Inflammatory macrophage (primary cell): ENCODE results near the gene OPA1.
"Not testable (repeated sequence)": the region's sequence is repeated elsewhere in the genome, so short reads cannot be mapped to it uniquely, and the experiment has no call there.

Experiments
- DNase-seq, 2 donors: peaks; one replicate each; pipeline ENCODE4 v3.0.0-alpha.2; 2020 to 2022

OPA1 gene

GRCh38 chr3:193589616-193590015 is 3.4 kb upstream of the OPA1 start:
- DNase-seq: no peak

GRCh38 chr3:193590088-193590856 is 2.7 kb upstream of the OPA1 start:
- DNase-seq: peak; percentile 46 to 55

GRCh38 chr3:193593668-193594030 is 641 bp downstream of the OPA1 start:
- DNase-seq: no peak

GRCh38 chr3:193594946-193595689 is 2.1 kb downstream of the OPA1 start:
- no peak for DNase-seq

- DNase-seq: no peak
These were observed 3.0 kb downstream of the OPA1 start for GRCh38 chr3:193595939-193596487.

- DNase-seq: no peak
These were observed 5.2 kb downstream of the OPA1 start for GRCh38 chr3:193598202-193598601.

GRCh38 chr3:193599393-193599792 is 6.4 kb downstream of the OPA1 start:
- no peak for DNase-seq

GRCh38 chr3:193605876-193606275 is 12.9 kb downstream of the OPA1 start:
- peak; percentile 76 for DNase-seq

GRCh38 chr3:193606892-193607291 is 13.9 kb downstream of the OPA1 start:
- not testable (repeated sequence) for DNase-seq

GRCh38 chr3:193610516-193610915 is 17.5 kb downstream of the OPA1 start:
- DNase-seq: not testable (repeated sequence)

GRCh38 chr3:193614430-193614829 is 21.4 kb downstream of the OPA1 start:
- DNase-seq: no peak

- no peak for DNase-seq
These were observed 24.6 kb downstream of the OPA1 start for GRCh38 chr3:193617628-193618027.

- DNase-seq: no peak
These were observed 27.0 kb downstream of the OPA1 start for GRCh38 chr3:193620057-193620456.

- DNase-seq: no peak
These were observed 27.6 kb downstream of the OPA1 start for GRCh38 chr3:193620650-193621049.

GRCh38 chr3:193621127-193621526 is 28.1 kb downstream of the OPA1 start:
- no peak for DNase-seq

- DNase-seq: no peak
These were observed 37.0 kb downstream of the OPA1 start for GRCh38 chr3:193630005-193630404.

GRCh38 chr3:193637831-193638230 is 44.8 kb downstream of the OPA1 start:
- DNase-seq: no peak

GRCh38 chr3:193638833-193639232 is 45.8 kb downstream of the OPA1 start:
- DNase-seq: no peak

- DNase-seq: peak; percentile 73
These were observed 47.2 kb downstream of the OPA1 start for GRCh38 chr3:193640165-193640715.

- DNase-seq: no peak
These were observed 47.9 kb downstream of the OPA1 start for GRCh38 chr3:193640728-193641439.

GRCh38 chr3:193641440-193641775 is 48.4 kb downstream of the OPA1 start:
- no peak for DNase-seq

- DNase-seq: no peak
These were observed 52.8 kb downstream of the OPA1 start for GRCh38 chr3:193645806-193646205.

GRCh38 chr3:193648542-193649076 is 55.6 kb downstream of the OPA1 start:
- no peak for DNase-seq
